ENCODE data around the gene SLC5A10. TPM values are rescaled to one million over a fixed set of nuclear protein-coding genes. Genes with fewer than 3 reads are reported as not detected.
A peak's percentile ranks its signal among the peaks of the same experiment; 100 is the strongest.

The SLC5A10 gene
- total and polyA plus RNA-seq, 4 donors: 0.13 to 0.51 TPM; not detected in 2

DNA sequence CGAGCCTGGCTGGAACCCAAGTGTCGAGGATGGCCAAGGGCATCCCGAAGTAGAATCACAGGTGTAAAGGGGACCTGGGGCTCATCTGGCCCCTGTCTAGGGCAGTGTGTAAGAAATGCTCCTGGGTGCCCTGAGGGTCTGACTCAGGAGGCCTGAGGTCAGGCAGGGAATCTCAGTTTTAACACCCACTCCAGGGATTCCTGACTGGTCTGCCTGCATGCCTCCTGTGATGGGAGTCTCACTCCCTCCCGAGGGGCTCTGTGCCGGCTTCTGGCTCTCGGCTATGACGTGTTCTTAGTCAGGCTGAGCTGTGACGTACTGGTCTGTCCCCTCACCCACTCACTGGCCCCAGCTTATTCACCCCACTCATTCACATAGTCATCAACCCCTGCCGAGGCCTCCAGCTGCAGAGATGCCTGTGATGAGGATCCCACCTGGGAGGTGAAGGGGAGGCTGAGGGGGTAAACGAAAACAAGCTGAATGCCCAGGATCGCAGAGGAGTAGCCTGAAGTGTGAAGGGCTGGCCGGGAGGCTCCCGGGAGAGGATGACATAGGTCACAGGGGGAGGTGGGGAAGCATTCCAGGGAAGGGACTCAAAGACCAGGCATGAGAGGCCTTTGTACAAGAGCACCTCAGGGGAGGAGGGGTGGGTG is 28.8 kb downstream of the SLC5A10 start:
- Histone ChIP-seq H3K9me3 (ENCODE audit: control insufficient read depth, insufficient read depth, low read length) (no peaks in the 10 kb centered on the region), H3K36me3 (ENCODE audit: control insufficient read depth, insufficient read depth, low read length) (peaks cover 22% of the 10 kb centered on the region), H3K4me1 (ENCODE audit: control insufficient read depth, insufficient read depth, low read length) (no peaks in the 10 kb centered on the region), H3K27ac (ENCODE audit: low read depth, low read length) (no peak overlapping the region), H3K27me3 (ENCODE audit: control insufficient read depth, insufficient read depth, low read length) (no peaks in the 10 kb centered on the region), H3K4me3 (ENCODE audit: low read depth, low read length) (no peak overlapping the region)
- DNase-seq (ENCODE audit: low read depth in 4 of 6, low spot score in 6 of 6): no peak
- WGBS (ENCODE audit: insufficient coverage): 67% methylated on average over 7 of the region's 13 CpGs

DNA sequence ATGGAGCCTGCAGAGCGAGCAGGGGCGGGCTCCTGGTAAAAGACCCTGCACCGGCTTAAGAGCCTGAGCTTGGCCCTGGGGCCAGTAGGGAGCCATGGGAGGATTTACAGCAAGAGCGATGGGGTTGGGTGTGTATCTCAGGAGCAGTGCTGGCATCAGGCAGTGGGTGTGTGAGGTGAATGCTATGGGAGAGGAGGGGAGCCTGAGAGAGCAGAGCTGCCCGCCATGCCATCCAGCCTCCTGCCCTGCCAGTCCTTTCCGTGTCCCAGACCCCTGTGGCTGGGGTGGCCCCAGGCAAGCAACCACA is 29.3 kb downstream of the SLC5A10 start:
- no peak overlapping the region for H3K4me3 ChIP-seq (ENCODE audit: low read depth, low read length)
- H3K27me3 ChIP-seq (ENCODE audit: control insufficient read depth, insufficient read depth, low read length): no peaks in the 10 kb centered on the region
- H3K4me1 ChIP-seq (ENCODE audit: control insufficient read depth, insufficient read depth, low read length): no peaks in the 10 kb centered on the region
- DNase-seq (ENCODE audit: low read depth in 4 of 6, low spot score in 6 of 6): no peak
- peaks cover 22% of the 10 kb centered on the region for H3K36me3 ChIP-seq (ENCODE audit: control insufficient read depth, insufficient read depth, low read length)
- WGBS (ENCODE audit: insufficient coverage): 68% methylated on average over 5 of the region's 6 CpGs
- H3K9me3 ChIP-seq (ENCODE audit: control insufficient read depth, insufficient read depth, low read length): no peaks in the 10 kb centered on the region
- no peak overlapping the region for H3K27ac ChIP-seq (ENCODE audit: low read depth, low read length)

DNA sequence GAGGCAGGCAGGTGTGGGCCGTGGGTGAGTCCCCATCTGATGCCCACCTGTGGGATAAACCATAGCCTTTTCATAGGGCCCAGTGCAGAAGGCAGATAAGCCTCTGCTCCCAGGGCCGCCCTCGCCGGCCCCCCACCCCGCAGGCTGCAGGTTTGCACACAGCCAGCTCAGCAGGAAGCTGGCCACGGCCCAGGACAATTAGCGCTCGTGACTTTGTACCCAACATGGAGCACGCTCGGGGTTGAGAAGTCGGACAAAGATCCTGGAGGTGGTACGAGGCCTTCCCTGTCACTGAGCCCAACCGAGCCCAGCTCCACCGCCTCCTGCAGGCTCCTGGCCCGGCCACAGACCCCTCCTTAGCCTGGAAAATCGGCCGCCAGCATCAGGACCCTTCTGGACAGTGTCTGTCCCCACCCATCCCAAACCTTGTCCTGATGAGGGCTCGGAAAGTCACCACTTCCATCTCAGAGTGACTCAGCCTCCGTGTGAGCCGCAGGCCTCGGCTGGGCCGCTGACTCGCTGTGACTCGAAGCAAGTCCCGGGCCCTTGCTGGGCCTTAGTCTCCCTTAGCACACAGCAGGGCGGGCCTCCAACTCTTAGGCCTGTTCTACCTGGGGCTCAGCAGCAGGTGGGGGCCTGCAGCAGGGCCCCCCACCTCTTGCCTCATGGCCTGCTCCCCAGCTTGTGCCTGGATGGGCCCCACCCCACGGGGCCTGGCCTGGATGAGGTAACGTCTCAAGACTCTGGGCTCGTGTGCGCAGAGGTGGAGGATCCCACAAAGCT is 29.9 kb downstream of the SLC5A10 start:
- no peak overlapping the region for H3K4me3 ChIP-seq (ENCODE audit: low read depth, low read length)
- peak in 2 of 6 donors; percentile 10 to 29 for DNase-seq (ENCODE audit: low read depth in 4 of 6, low spot score in 6 of 6)
- peaks cover 19% of the 10 kb centered on the region for H3K36me3 ChIP-seq (ENCODE audit: control insufficient read depth, insufficient read depth, low read length)

DNA sequence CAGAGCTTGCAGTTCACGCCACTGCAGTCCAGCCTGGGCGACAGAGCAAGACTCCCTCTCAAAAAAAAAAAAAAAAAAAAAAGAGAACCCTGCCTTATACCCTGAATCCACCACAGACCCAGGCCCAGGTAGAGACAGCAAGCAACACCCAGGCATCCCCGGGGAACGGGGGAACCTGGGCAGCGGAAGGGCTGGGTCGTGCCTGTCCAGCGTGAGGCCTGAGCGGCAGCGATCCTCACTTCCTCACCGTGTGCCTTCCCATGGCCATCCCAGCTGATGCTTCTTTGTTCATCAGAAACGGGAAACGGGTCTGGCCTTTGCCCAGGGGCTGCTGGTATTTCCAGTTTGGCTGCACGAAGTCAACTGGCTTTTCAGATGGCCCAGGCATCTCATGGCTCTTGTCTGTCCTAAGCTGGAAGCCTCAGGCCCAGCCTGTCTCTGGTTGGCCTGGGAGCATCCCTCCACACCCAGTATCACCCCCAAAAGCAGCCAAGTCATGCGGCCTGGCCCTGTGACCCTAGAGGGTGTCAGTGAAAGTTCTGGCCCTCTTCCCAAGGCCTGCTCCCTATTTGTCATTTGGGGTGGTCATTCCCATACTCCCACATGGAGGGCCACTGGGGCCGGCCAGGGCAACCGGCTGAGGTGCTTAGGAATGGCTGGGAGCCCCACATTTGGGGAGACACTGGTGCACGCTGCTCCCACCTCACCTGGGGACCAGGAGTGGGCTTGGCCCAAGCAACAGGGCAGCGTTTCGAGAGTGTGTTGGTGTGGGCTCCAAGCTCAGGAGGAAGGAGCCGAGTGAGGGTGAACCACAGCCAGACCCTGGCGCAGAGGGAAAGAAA is 32.5 kb downstream of the SLC5A10 start:
- H3K36me3 ChIP-seq (ENCODE audit: control insufficient read depth, insufficient read depth, low read length): peaks cover 9% of the 10 kb centered on the region
- H3K4me3 ChIP-seq (ENCODE audit: low read depth, low read length): no peak overlapping the region
- H3K9me3 ChIP-seq (ENCODE audit: control insufficient read depth, insufficient read depth, low read length): no peaks in the 10 kb centered on the region
- H3K27ac ChIP-seq (ENCODE audit: low read depth, low read length): no peak overlapping the region
- WGBS (ENCODE audit: insufficient coverage): 94% methylated on average over 21 of the region's 21 CpGs
- peaks cover 3% of the 10 kb centered on the region for H3K4me1 ChIP-seq (ENCODE audit: control insufficient read depth, insufficient read depth, low read length)
- no peaks in the 10 kb centered on the region for H3K27me3 ChIP-seq (ENCODE audit: control insufficient read depth, insufficient read depth, low read length)
- DNase-seq (ENCODE audit: low read depth in 4 of 6, low spot score in 6 of 6): no peak

More for the DNA sequence above, 29.9 kb downstream of the SLC5A10 start:
- WGBS (ENCODE audit: insufficient coverage): 59% methylated on average over 30 of the region's 30 CpGs
- H3K4me1 ChIP-seq (ENCODE audit: control insufficient read depth, insufficient read depth, low read length): peaks cover 3% of the 10 kb centered on the region
- no peaks in the 10 kb centered on the region for H3K27me3 ChIP-seq (ENCODE audit: control insufficient read depth, insufficient read depth, low read length)
- no peaks in the 10 kb centered on the region for H3K9me3 ChIP-seq (ENCODE audit: control insufficient read depth, insufficient read depth, low read length)
- H3K27ac ChIP-seq (ENCODE audit: low read depth, low read length): no peak overlapping the region

DNA sequence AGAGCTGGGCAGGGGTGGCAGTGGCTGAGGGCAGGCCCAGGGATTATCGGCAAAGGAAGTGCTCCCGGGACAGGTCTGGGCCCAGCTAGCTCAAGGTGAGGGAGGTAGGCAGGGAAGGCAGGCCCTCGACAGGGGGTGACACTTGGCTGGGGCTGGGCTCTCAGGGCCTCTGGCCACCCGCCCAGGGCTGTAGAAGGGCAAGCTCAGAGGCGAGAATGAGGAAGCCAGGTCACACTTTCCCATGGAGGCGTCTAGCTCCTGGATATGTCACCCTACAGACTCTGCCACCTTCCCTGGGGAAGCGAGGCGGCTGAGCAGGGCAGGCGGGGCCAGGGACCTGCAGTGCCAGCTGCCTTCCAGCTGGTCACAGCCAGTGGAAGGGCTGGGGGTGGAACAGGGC is 33.5 kb downstream of the SLC5A10 start:
- Histone ChIP-seq H3K36me3 (ENCODE audit: control insufficient read depth, insufficient read depth, low read length) (peaks cover 9% of the 10 kb centered on the region), H3K27ac (ENCODE audit: low read depth, low read length) (no peak overlapping the region), H3K4me3 (ENCODE audit: low read depth, low read length) (no peak overlapping the region), H3K9me3 (ENCODE audit: control insufficient read depth, insufficient read depth, low read length) (no peaks in the 10 kb centered on the region), H3K4me1 (ENCODE audit: control insufficient read depth, insufficient read depth, low read length) (peaks cover 3% of the 10 kb centered on the region), H3K27me3 (ENCODE audit: control insufficient read depth, insufficient read depth, low read length) (no peaks in the 10 kb centered on the region)
- WGBS (ENCODE audit: insufficient coverage): 95% methylated on average over 9 of the region's 9 CpGs
- no peak for DNase-seq (ENCODE audit: low read depth in 4 of 6, low spot score in 6 of 6)

DNA sequence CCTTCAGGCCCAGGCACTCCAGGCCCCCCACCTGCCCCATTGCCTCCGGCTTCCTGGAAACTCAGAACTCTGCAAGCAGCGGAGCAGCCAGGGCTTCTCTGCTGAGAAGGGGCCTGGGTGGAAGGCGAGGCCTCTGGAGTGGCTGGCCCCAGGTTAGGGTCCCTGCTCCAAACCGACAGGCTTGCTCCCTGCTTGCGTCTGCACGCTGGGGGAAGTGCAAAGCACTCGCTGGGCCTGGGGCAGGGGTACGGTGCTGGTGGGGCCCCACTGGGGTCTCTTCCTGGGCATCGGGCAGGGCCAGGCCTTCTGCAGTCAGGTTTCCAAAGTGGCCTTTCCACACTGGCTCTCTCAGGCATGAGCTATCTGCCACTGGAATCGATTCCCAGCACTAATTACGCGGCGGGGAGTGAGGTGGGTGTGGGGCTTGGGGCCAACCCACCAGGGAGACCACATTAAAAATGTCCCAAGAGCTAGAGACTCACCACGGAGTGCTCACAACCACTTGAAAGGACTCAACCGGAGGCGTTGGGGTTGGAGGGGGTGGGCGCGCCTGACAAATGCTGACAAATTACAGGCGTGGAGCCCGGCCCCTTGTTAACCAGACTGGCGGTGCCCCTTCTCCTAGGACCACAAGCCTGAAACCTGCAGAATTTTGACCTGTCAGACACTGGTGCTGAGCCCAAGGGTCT is 34.7 kb downstream of the SLC5A10 start:
- no peaks in the 10 kb centered on the region for H3K27me3 ChIP-seq (ENCODE audit: control insufficient read depth, insufficient read depth, low read length)
- no peaks in the 10 kb centered on the region for H3K9me3 ChIP-seq (ENCODE audit: control insufficient read depth, insufficient read depth, low read length)
- no peak for DNase-seq (ENCODE audit: low read depth in 4 of 6, low spot score in 6 of 6)
- H3K27ac ChIP-seq (ENCODE audit: low read depth, low read length): no peak overlapping the region
- WGBS (ENCODE audit: insufficient coverage): 75% methylated on average over 19 of the region's 21 CpGs
- H3K4me1 ChIP-seq (ENCODE audit: control insufficient read depth, insufficient read depth, low read length): peaks cover 3% of the 10 kb centered on the region
- no peak overlapping the region for H3K4me3 ChIP-seq (ENCODE audit: low read depth, low read length)
- peaks cover 9% of the 10 kb centered on the region for H3K36me3 ChIP-seq (ENCODE audit: control insufficient read depth, insufficient read depth, low read length)

DNA sequence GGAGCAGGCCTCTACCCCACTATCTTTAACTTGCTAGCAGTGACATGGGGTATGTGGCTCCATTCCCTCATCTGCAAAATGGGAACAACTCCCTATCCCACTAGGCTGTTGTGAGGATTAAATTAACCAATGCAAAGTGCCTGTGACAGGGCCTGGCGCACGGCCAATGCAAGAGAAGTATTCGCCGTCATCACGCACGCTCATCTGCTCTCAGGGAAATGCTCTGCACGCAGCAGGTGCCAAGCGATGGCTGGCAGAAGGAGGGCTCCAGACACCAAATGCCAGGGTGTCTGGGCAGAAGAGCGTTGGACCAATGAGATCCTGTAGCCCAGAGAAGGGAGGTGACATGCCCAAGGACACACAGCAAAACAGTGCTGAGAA is 35.3 kb downstream of the SLC5A10 start:
- H3K27ac ChIP-seq (ENCODE audit: low read depth, low read length): no peak overlapping the region
- H3K9me3 ChIP-seq (ENCODE audit: control insufficient read depth, insufficient read depth, low read length): no peaks in the 10 kb centered on the region
- H3K4me3 ChIP-seq (ENCODE audit: low read depth, low read length): no peak overlapping the region
- H3K4me1 ChIP-seq (ENCODE audit: control insufficient read depth, insufficient read depth, low read length): peaks cover 3% of the 10 kb centered on the region
- no peaks in the 10 kb centered on the region for H3K27me3 ChIP-seq (ENCODE audit: control insufficient read depth, insufficient read depth, low read length)
- WGBS (ENCODE audit: insufficient coverage): 82% methylated on average over 9 of the region's 9 CpGs
- H3K36me3 ChIP-seq (ENCODE audit: control insufficient read depth, insufficient read depth, low read length): peaks cover 7% of the 10 kb centered on the region
- DNase-seq (ENCODE audit: low read depth in 4 of 6, low spot score in 6 of 6): no peak

DNA sequence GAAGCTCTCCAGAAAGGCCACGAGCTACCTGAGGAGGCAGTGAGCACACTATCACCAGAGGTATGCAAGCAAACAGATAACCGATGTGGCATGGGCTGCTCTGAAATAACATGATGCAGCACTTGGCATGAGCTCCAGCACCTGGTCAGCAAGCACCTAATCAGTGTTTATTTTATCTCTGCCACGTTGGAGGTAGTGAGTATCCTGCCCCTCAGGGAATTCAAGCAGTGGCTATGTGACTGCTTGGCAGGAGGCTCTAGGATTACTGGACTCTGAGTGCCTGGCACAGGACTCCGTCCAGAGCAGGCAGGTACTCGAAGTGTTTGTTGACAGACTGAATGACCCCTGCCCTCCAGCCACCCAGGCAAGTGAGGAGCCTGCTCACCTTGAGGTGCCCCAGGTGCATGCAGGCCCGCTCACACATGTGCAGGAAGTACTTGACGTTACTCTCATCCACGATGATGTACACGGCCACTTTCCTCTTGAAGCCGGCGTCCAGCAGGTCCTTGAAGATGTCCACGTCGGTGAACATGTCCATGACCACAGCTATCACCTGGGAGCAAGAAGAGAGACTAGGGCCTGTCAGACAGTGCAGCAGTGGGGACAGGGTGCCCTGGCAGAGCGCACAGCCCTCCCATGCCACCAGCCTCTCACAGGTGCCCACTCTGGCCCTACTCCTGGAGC is 36.0 kb downstream of the SLC5A10 start:
- Histone ChIP-seq H3K27me3 (ENCODE audit: control insufficient read depth, insufficient read depth, low read length) (no peaks in the 10 kb centered on the region), H3K4me1 (ENCODE audit: control insufficient read depth, insufficient read depth, low read length) (peaks cover 3% of the 10 kb centered on the region), H3K4me3 (ENCODE audit: low read depth, low read length) (no peak overlapping the region), H3K9me3 (ENCODE audit: control insufficient read depth, insufficient read depth, low read length) (no peaks in the 10 kb centered on the region), H3K36me3 (ENCODE audit: control insufficient read depth, insufficient read depth, low read length) (peaks cover 7% of the 10 kb centered on the region), H3K27ac (ENCODE audit: low read depth, low read length) (no peak overlapping the region)
- WGBS (ENCODE audit: insufficient coverage): 90% methylated on average over 14 of the region's 14 CpGs
- no peak for DNase-seq (ENCODE audit: low read depth in 4 of 6, low spot score in 6 of 6)

Measured in spinal cord (tissue), 10 donors.